ENCODE data around the gene TSPAN5. TPM values are rescaled to one million over a fixed set of nuclear protein-coding genes. Genes with fewer than 3 reads are reported as not detected.

Gene TSPAN5
- total and polyA plus RNA-seq, 8 donors, result 0.23 to 2.6 (median 1.2) TPM

- FAIRE-seq, result no peak
- intact Hi-C loops (cut with DNase I), result no loop called here
These were observed 40.9 kb downstream of the TSPAN5 start for GRCh38 chr4:98617358-98618047.

DNA sequence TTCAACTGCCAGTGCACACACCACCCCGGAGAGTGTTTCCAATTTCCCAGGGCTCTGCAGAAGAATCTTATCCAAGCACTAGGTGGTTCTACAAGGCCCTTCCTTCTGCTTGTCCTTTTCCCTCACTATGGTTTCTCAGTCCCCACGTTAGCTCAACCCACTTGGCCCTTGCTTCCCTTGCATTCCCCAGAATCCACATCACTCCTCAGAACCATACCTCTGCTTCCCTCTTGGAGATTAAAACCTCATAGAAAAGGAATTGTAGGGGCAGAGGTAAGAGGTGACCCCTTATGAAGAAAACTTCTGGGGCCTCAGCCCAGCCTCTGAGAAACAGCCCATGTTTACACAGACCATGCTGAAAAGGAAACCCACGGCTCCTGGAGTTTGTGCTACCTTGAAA is 42.4 kb downstream of the TSPAN5 start:
- no peaks in the 10 kb centered on the region for H3K9me3 ChIP-seq
- intact Hi-C loops (cut with DNase I), result no loop called here
- ATAC-seq, result no peak
- H3K27ac ChIP-seq, result no peak overlapping the region
- H3K36me3 ChIP-seq, result no peaks in the 10 kb centered on the region
- H3K4me3 ChIP-seq, result no peak overlapping the region
- 88 to 89% methylated on average over 3 of the region's 3 CpGs for WGBS, 2 donors
- TF ChIP-seq, protein P1, sequence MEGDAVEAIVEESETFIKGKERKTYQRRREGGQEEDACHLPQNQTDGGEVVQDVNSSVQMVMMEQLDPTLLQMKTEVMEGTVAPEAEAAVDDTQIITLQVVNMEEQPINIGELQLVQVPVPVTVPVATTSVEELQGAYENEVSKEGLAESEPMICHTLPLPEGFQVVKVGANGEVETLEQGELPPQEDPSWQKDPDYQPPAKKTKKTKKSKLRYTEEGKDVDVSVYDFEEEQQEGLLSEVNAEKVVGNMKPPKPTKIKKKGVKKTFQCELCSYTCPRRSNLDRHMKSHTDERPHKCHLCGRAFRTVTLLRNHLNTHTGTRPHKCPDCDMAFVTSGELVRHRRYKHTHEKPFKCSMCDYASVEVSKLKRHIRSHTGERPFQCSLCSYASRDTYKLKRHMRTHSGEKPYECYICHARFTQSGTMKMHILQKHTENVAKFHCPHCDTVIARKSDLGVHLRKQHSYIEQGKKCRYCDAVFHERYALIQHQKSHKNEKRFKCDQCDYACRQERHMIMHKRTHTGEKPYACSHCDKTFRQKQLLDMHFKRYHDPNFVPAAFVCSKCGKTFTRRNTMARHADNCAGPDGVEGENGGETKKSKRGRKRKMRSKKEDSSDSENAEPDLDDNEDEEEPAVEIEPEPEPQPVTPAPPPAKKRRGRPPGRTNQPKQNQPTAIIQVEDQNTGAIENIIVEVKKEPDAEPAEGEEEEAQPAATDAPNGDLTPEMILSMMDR (IDR thresholded peaks at IDR 0.05), result no peak
- H3K27me3 ChIP-seq, result no peaks in the 10 kb centered on the region
- no peak for DNase-seq
- FAIRE-seq, result no peak
- H3K4me1 ChIP-seq, result no peaks in the 10 kb centered on the region

More at GRCh38 chr4:98617358-98618047, 40.9 kb downstream of the TSPAN5 start:
- no peak for ATAC-seq
- Histone ChIP-seq H3K4me1 (no peaks in the 10 kb centered on the region), H3K36me3 (no peaks in the 10 kb centered on the region), H3K4me3 (no peak overlapping the region), H3K27ac (no peak overlapping the region), H3K9me3 (no peaks in the 10 kb centered on the region), H3K27me3 (no peaks in the 10 kb centered on the region)
- DNase-seq, result no peak
- TF ChIP-seq, protein P1 (IDR thresholded peaks at IDR 0.05), result no peak
- 92 to 100% methylated on average over 2 of the region's 2 CpGs for whole genome bisulfite sequencing, 2 donors

- no peak for FAIRE-seq
- WGBS, 2 donors, result 83 to 91% methylated on average over 4 of the region's 4 CpGs
- intact Hi-C loops (cut with DNase I), result no loop called here
These were observed 43.7 kb downstream of the TSPAN5 start for GRCh38 chr4:98614662-98615061.

DNA sequence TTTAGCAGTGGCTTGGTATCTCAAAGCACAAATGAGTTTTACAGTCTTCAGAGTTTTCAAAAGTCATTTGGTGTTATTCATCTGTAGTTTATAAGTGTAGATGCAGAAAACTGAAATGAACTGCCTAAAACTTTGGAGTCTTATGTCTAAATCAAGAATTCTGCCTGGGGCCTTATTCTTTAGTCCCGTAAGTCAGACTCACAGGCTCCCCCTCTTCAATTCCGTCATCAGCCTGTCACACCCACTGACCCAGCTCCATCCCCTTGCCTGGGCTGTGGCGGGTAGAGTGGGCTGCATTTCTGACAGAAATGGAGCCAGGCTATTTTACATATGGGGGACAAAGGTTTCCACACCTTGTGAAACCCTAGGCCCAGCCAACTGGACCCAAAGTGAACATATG is 44.3 kb downstream of the TSPAN5 start:
- no peak overlapping the region for H3K4me3 ChIP-seq
- intact Hi-C loops (cut with DNase I), result no loop called here
- 95% methylated on average over 3 of the region's 3 CpGs for WGBS, 2 donors
- H3K27ac ChIP-seq, result no peak overlapping the region
- DNase-seq, result no peak
- H3K27me3 ChIP-seq, result no peaks in the 10 kb centered on the region
- TF ChIP-seq, protein P1 (IDR thresholded peaks at IDR 0.05), result no peak
- no peaks in the 10 kb centered on the region for H3K36me3 ChIP-seq
- ATAC-seq, result no peak
- no peak for FAIRE-seq
- no peaks in the 10 kb centered on the region for H3K4me1 ChIP-seq
- H3K9me3 ChIP-seq, result no peaks in the 10 kb centered on the region

More at GRCh38 chr4:98614662-98615061, 43.7 kb downstream of the TSPAN5 start:
- ATAC-seq (no peak), DNase-seq (no peak)
- TF ChIP-seq, protein P1 (IDR thresholded peaks at IDR 0.05), result no peak
- no peaks in the 10 kb centered on the region for H3K36me3 ChIP-seq
- no peaks in the 10 kb centered on the region for H3K9me3 ChIP-seq
- no peak overlapping the region for H3K27ac ChIP-seq
- H3K4me3 ChIP-seq, result no peak overlapping the region
- no peaks in the 10 kb centered on the region for H3K27me3 ChIP-seq
- H3K4me1 ChIP-seq, result no peaks in the 10 kb centered on the region

- Histone ChIP-seq H3K9me3 (no peaks in the 10 kb centered on the region), H3K27me3 (no peaks in the 10 kb centered on the region), H3K36me3 (no peaks in the 10 kb centered on the region), H3K27ac (no peak overlapping the region), H3K4me1 (no peaks in the 10 kb centered on the region), H3K4me3 (no peak overlapping the region)
- no peak for FAIRE-seq
- 86 to 93% methylated on average over 4 of the region's 4 CpGs for WGBS, 2 donors
- no peak for ATAC-seq
- no peak for DNase-seq
- intact Hi-C loops (cut with DNase I), result no loop called here
- TF ChIP-seq, protein P1 (IDR thresholded peaks at IDR 0.05), result no peak
These were observed 44.8 kb downstream of the TSPAN5 start for GRCh38 chr4:98613453-98614075.

All from pancreas (tissue), 10 donors.